ENCODE measurements around the gene NUP54.

The NUP54 gene

GRCh38 chr4:76188149-76188548, 40.0 kb upstream of the NUP54 start:
- Histone ChIP-seq H3K9me3 (ENCODE audit: insufficient read depth, low read length) (no peaks in the 10 kb centered on the region), H3K79me2 (ENCODE audit: low read length) (no peaks in the 10 kb centered on the region), H3K36me3 (replicated peaks; ENCODE audit: low read depth, low read length) (no peaks in the 10 kb centered on the region), H3K4me2 (ENCODE audit: low read length) (no peak overlapping the region), H2AFZ (ENCODE audit: low read depth, low read length) (no peak overlapping the region), H3K9ac (ENCODE audit: low read length) (no peak overlapping the region), H3K4me1 (ENCODE audit: low read length) (no peaks in the 10 kb centered on the region), H3K4me3 (ENCODE audit: low read length) (no peak overlapping the region), H3K27ac (ENCODE audit: low read length) (no peak overlapping the region), H4K20me1 (ENCODE audit: insufficient read depth, low read length) (no peaks in the 10 kb centered on the region), H3K27me3 (ENCODE audit: low read depth, low read length) (no peaks in the 10 kb centered on the region)
- TF ChIP-seq, protein P1, sequence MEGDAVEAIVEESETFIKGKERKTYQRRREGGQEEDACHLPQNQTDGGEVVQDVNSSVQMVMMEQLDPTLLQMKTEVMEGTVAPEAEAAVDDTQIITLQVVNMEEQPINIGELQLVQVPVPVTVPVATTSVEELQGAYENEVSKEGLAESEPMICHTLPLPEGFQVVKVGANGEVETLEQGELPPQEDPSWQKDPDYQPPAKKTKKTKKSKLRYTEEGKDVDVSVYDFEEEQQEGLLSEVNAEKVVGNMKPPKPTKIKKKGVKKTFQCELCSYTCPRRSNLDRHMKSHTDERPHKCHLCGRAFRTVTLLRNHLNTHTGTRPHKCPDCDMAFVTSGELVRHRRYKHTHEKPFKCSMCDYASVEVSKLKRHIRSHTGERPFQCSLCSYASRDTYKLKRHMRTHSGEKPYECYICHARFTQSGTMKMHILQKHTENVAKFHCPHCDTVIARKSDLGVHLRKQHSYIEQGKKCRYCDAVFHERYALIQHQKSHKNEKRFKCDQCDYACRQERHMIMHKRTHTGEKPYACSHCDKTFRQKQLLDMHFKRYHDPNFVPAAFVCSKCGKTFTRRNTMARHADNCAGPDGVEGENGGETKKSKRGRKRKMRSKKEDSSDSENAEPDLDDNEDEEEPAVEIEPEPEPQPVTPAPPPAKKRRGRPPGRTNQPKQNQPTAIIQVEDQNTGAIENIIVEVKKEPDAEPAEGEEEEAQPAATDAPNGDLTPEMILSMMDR (IDR thresholded peaks at IDR 0.05; ENCODE audit: low read depth, low read length): no peak
- no peak for TF ChIP-seq EZH2phosphoT487 (IDR thresholded peaks at IDR 0.05; ENCODE audit: low read depth)

GRCh38 chr4:76187152-76187551, 39.0 kb upstream of the NUP54 start:
- Histone ChIP-seq H3K4me2 (ENCODE audit: low read length) (no peak overlapping the region), H3K79me2 (ENCODE audit: low read length) (no peaks in the 10 kb centered on the region), H3K9me3 (ENCODE audit: insufficient read depth, low read length) (no peaks in the 10 kb centered on the region), H3K36me3 (replicated peaks; ENCODE audit: low read depth, low read length) (no peaks in the 10 kb centered on the region), H3K4me3 (ENCODE audit: low read length) (no peak overlapping the region), H3K4me1 (ENCODE audit: low read length) (no peaks in the 10 kb centered on the region), H3K9ac (ENCODE audit: low read length) (no peak overlapping the region), H3K27ac (ENCODE audit: low read length) (no peak overlapping the region), H2AFZ (ENCODE audit: low read depth, low read length) (no peak overlapping the region), H3K27me3 (ENCODE audit: low read depth, low read length) (no peaks in the 10 kb centered on the region), H4K20me1 (ENCODE audit: insufficient read depth, low read length) (no peaks in the 10 kb centered on the region)
- TF ChIP-seq EZH2phosphoT487 (IDR thresholded peaks at IDR 0.05; ENCODE audit: low read depth): no peak
- TF ChIP-seq, protein P1 (IDR thresholded peaks at IDR 0.05; ENCODE audit: low read depth, low read length): no peak

DNA sequence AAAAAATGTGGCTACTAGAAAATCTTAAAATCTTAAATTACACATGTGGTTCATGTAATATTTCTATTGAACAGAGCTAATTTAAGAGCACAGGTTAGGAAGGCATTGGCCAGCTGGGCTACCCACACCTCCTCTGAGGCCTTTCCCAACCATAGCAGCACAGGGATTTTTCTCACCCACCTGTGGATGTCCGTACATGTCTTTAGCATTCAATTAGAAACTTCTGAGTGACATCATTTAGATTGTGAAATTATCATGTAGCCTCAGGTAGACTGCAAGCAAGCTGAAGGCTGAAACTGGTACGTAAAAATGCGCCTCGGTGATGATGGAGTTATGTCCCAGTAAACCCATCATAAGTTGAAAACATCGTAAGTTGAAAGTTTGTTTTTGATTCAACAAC, 34.3 kb upstream of the NUP54 start:
- H3K79me2 ChIP-seq (ENCODE audit: low read length): no peaks in the 10 kb centered on the region
- no peaks in the 10 kb centered on the region for H3K9me3 ChIP-seq (ENCODE audit: insufficient read depth, low read length)
- no peak overlapping the region for H2AFZ ChIP-seq (ENCODE audit: low read depth, low read length)
- no peak overlapping the region for H3K4me3 ChIP-seq (ENCODE audit: low read length)
- no peak overlapping the region for H3K4me2 ChIP-seq (ENCODE audit: low read length)
- no peak overlapping the region for H3K27ac ChIP-seq (ENCODE audit: low read length)
- no peak overlapping the region for H3K9ac ChIP-seq (ENCODE audit: low read length)
- no peaks in the 10 kb centered on the region for H3K27me3 ChIP-seq (ENCODE audit: low read depth, low read length)
- no peaks in the 10 kb centered on the region for H3K4me1 ChIP-seq (ENCODE audit: low read length)
- no peaks in the 10 kb centered on the region for H3K36me3 ChIP-seq (replicated peaks; ENCODE audit: low read depth, low read length)
- TF ChIP-seq EZH2phosphoT487 (IDR thresholded peaks at IDR 0.05; ENCODE audit: low read depth): no peak
- TF ChIP-seq, protein P1 (IDR thresholded peaks at IDR 0.05; ENCODE audit: low read depth, low read length): no peak
- H4K20me1 ChIP-seq (ENCODE audit: insufficient read depth, low read length): no peaks in the 10 kb centered on the region

DNA sequence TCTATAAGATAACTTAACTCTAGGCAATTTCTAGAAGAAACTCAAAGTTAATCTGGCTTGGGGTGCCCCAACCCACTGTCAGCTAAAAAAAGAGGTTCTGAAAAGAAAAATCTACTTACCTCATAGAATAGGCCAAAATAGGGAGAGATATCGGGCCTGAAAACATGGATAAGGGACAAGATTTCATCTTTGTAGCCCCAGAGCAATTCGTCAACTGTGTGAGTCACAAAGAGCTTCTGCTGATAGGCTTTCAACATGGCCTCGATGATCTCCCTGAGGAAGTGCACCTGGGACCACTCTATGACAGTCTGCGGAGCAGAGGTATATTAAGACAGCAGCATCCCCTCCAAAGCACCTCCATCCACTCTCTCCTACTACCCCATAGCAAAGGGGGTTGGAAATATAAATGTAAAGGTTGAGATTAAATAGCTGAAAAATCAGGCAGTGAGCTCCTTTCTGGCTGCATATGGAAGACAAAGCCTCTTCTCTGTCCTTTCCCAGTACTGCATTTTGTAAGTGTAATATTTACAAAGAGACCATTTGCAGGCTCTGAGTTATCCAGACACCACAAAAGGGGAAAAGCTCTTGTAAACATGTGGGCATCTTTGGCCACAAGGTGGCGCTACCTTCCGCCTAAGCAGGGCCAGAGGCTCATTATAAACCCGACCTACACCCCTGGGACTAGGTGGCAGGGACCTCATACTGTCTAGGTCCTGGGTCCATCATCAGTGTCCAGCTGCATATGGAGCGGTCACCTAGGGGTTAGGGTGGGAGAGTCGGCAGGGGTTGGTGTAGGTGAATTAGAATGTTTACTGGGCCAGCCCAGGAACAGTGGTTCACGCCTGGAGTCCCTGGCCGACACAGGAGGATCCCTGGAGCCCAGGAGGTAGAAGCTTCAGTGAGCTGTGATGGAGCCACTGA, 31.5 kb upstream of the NUP54 start:
- H3K9ac ChIP-seq (ENCODE audit: low read length): no peak overlapping the region
- no peaks in the 10 kb centered on the region for H3K27me3 ChIP-seq (ENCODE audit: low read depth, low read length)
- no peaks in the 10 kb centered on the region for H3K79me2 ChIP-seq (ENCODE audit: low read length)
- no peak overlapping the region for H2AFZ ChIP-seq (ENCODE audit: low read depth, low read length)
- no peak overlapping the region for H3K4me2 ChIP-seq (ENCODE audit: low read length)
- no peak overlapping the region for H3K27ac ChIP-seq (ENCODE audit: low read length)
- H4K20me1 ChIP-seq (ENCODE audit: insufficient read depth, low read length): no peaks in the 10 kb centered on the region
- H3K36me3 ChIP-seq (replicated peaks; ENCODE audit: low read depth, low read length): peaks cover 6% of the 10 kb centered on the region
- no peak overlapping the region for H3K4me3 ChIP-seq (ENCODE audit: low read length)
- TF ChIP-seq EZH2phosphoT487 (IDR thresholded peaks at IDR 0.05; ENCODE audit: low read depth): no peak
- TF ChIP-seq, protein P1 (IDR thresholded peaks at IDR 0.05; ENCODE audit: low read depth, low read length): peak; percentile 97
- no peaks in the 10 kb centered on the region for H3K9me3 ChIP-seq (ENCODE audit: insufficient read depth, low read length)
- H3K4me1 ChIP-seq (ENCODE audit: low read length): no peaks in the 10 kb centered on the region; the same call in 1 of the 2 replicates
